8988T (cell line): Measurements from ENCODE around the gene NR1I3.
A peak's percentile ranks its signal among the peaks of the same experiment; 100 is the strongest.
"Not testable (repeated sequence)": the region's sequence is repeated elsewhere in the genome, so short reads cannot be mapped to it uniquely, and the experiment has no call there.

Source experiments
- DNase-seq: peaks from one replicate; pipeline ENCODE4 v3.0.0; 2011

NR1I3 gene

DNA sequence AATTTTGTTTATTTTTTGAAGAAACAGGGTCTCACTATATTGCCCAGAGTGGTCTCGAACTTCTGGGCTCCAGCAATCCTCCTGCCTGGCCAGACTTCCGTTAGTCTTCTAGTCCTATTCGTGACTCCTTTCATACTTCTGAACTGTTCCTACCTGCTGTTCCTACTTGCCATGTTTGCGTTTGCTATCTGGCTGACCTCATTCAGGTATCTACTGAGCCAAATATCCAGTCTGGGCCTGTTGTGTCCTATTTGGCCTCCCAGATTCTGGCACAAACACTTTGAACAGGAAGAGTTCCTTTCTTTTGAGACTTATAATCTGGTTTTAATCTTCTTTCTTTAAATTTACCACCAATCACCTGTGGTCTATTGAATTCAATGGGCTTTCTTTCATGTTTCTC, 6.9 kb upstream of the NR1I3 start:
- no peak for DNase-seq

GRCh38 chr1:161242313-161242712, 4.3 kb upstream of the NR1I3 start:
- DNase-seq: no peak

DNA sequence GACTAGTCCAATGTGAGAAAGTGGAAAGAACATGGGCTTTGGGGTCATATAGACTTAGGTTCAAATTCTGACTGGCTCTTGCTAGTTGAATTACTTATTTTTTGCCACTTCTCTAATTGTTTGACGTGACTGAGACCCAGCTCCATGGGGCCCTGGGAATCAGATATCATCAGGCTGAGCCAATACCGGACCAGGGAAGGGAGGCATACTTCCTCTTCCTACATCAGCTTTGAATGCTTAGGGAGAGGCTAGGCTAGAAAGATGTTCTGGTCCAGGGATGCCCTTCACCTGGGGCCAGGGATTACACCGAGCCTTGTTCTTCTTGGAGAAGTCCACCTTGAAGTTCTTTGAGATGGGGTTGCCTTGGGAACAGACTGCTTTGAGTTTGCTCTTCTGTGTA, 3.7 kb upstream of the NR1I3 start:
- no peak for DNase-seq

DNA sequence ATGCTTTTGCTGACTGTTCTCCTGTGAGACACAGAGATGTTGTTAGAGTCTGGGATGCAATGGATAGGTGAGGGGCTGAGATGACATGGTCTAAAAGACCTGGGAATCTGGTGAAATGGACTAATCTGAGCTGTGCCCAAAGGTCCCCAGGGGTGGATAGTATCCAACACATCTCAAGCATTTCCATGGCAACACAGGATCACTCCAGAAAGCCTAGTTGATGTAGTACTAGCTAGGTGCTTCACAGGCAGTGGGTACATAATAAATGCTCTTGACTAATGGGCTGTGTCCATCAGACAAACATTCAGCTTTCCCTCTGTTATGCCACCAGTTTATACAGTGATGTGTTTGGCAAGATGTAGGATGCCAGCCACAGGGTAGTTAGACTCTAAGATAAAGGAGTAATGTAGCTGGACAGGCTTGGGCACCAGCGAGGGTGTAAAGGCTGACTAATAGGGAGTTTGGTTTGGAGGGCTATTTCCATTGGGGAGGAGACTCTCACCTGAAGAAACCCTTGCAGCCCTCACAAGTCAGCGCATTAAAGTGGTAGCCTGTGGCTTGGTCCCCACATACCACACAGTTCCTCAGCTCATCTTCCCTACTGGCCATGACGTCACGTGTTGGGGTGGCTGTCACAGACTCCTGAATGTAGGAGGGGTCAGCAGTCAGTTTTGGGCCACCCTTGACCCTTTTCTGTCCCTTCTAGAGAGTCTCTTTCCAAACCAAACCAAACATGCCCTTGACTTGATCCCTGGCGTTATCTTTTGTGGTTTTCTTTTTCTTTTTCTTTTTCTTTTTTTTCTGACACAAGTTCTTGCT, 1.8 kb downstream of the NR1I3 start:
- no peak for DNase-seq

- no peak for DNase-seq
Observed at GRCh38 chr1:161233102-161233501, 4.9 kb downstream of the NR1I3 start.

- no peak for DNase-seq
Observed at GRCh38 chr1:161230762-161231161, 7.2 kb downstream of the NR1I3 start.

DNA sequence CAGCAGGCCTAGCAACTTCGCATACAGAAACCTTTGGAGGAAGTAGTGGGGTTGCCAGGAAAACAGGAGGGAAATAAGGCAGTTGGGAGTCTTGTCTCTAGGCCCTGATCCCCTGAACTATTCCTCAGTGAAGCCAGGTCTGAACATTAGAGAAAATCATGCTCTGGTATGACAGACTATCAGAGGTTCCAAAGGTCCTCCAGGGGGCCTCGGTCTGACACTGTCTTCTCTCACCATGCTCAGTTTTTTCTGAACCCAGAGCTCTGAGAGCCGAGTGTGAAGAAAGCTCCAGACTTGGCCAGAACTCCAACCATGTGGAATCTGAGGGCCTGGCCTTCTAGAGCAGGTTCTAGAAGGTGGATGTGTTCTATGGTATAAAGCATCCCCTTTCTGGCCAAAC, 8.1 kb downstream of the NR1I3 start:
- no peak for DNase-seq

GRCh38 chr1:161228032-161228431, 10.0 kb downstream of the NR1I3 start:
- DNase-seq: no peak

GRCh38 chr1:161227196-161227871, 10.7 kb downstream of the NR1I3 start:
- DNase-seq: peak; percentile 47

DNA sequence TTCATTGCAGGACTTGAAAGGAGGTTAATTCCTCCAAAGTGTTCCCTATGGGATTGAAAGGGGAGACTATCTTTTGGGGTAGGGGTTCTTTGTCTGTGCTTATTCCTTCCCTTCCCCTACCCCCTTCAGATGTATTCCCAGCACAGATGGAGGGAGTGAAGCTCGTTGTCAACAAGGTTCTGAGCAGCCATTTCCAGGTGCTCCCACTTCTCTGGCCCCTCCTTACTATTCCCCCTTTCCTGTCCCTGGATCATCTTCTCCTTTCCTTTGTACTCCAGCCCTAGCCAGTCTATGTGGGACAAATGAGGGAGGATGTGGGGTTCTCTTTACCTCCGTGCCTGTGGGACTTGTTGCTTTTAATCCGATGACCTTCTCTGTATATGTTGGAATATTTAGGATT, 11.2 kb downstream of the NR1I3 start:
- no peak for DNase-seq

DNA sequence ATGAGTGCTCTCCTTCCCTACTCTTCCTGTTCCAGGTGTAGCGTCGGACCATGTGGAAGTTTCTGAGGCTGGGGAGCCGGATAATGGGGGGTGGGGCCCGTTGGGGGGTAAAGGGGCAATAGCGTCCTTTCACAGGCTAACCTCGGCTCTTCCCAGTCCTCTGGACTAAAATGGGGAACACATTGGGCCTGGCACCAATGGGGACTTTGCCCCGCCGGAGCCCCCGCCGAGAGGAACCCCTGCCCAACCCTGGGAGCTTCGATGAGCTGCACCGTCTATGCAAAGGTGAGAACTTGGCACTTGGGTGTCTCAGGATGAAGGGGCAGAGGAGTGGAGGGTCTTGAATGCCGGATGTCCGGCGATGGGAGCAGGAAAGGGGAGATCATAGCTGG, 11.7 kb downstream of the NR1I3 start:
- DNase-seq: no peak

- DNase-seq: peak; percentile 80
Observed at GRCh38 chr1:161225534-161226319, 12.3 kb downstream of the NR1I3 start, which contains the start of gene TOMM40L. TOMM40L (plus strand) TSS chr1:161226060; CDS start chr1:161226490, 430 bp downstream.

DNA sequence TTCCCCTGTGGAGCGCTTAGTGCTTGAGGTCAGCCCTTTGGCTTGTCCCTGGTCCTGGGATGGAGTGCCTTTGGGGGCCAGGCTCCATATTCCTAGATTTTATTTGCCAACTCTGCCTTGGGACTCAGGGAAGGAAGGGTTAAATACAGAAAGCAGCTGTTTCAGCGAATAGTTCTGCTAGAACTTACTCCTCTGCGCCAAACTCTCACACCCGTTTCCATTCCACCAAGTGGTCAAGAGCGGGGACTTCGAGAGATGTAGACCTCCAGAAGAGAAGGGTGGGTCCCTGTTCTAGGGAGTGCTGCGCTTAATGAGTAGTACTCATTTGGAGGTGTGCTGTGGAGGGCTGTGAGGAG, 12.8 kb downstream of the NR1I3 start:
- no peak for DNase-seq

DNA sequence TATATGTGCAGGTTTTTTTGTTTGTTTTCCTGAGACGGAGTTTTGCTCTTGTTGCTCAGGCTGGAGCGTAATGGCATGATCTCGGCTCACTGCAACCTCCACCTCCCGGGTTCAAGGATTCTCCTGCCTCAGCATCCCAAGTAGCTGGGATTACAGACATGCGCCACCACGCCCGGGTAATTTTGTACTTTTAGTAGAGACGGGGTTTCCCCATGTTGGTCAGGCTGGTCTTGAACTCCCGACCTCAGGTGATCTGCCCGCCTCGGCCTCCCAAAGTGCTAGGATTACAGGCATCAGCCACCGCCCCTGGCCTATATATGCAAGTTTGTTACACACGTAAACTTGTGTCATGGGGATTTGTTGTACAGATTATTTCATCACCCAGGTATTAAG, 13.3 kb downstream of the NR1I3 start:
- not testable (repeated sequence) for DNase-seq

DNA sequence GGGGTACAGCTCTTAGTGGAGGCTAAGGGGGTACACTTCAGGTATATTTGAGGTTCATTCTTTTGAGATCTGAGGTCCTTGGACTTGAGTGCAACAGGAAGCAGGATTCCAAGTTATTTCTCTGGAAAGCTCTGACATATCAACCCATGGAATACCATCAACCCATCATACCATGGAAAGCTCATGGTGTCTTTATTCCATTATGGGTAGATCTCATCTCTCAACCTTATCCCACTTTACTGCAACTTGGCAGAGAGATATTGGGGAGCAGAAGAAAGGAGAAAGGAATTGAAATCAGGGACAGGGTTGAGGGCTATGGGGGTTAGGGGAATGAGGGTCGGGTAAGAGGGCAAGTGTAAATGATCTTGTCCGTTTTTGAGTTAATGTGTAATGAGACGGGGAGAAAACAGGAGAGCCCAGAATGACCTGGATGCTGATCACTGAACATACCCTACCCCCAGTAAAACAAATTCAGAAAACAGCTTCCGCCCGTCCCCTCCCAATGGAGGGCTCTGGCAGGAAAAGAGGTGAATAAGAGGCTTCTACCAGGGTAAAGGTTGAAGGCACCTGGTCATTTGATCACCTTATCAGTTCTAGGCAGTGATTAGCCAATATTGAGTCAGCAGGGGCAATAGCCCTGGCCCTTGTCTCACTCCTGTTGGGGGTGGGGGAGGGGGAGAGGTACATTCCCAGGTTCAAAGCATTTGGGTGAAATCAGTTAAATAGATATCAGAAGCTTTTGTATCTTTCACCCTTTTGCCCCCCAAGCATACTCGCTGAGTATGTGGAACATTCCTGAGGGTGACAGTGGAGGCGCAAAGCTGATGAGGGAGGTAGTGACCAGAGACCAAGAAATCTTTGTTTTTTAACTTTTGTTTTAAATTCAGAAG, 14.0 kb downstream of the NR1I3 start:
- DNase-seq: no peak

GRCh38 chr1:161222175-161223019, 15.6 kb downstream of the NR1I3 start:
- DNase-seq: no peak

GRCh38 chr1:161220002-161220401, 18.0 kb downstream of the NR1I3 start:
- DNase-seq: no peak

DNA sequence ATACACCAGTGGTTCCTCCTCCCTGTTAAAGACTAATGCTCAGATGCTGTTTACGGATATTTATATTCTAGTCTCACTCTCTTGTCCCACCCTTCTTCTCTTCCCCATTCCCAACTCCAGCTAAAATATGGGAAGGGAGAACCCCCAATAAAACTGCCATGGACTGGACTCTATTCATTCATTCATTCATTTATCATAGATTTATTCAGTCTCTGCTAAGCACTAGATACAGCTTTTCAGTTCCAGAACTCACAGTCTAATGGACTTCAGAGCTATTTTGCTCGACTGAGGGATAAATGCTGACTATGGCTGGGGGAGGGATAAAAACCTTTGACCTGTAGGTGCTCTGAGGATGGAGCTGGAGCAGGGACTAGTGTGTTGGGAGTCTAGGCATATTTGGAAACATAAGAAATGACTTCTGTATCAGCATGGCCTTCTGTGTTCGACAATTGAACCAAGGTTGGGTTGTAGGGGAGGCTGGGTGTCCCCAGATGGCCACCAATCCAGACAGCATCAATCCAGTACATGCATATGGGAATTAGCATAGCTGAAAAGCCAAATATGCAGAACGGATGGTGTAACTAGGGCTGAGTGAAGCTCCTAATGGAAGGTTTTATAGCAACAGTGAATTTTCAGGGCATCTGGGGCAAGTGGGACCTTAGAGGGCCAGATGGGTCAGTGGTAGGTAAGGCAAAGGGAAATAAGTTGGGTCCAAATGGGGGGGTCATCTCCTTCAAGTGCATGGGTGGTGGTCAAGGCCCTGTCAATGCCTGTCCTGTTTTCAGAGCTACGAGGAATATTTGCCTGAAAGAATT, 18.7 kb downstream of the NR1I3 start:
- DNase-seq: no peak

DNA sequence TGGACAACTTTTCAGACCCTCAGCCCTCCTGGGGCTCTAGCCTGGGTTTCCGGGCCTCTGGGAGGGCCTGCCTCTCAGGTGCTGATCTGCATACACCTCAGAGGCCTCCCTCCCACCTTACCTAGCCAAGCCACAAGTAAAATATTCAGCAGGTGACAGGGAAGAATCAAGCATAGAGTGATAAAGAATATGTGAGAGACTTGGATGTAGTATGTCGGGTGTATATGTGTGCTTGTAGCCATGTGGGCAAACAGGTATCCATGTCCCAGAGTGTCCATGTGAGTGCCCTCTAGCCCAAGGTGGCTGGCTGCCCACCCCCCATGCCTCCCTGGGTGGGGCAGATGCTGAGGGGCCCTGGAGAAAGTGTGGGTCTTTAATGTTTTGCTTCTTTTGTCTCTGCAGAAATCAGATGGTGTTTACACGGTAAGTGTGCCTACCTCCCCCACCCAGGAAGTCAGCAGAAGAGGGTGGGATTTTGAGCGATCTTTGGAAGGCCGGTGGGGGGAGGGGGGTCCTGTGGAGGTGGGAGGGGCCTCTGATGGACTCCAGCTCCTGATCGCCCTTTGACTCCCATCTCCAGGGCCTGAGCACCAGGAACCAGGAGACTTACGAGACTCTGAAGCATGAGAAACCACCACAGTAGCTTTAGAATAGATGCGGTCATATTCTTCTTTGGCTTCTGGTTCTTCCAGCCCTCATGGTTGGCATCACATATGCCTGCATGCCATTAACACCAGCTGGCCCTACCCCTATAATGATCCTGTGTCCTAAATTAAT, 19.5 kb downstream of the NR1I3 start:
- DNase-seq: no peak

DNA sequence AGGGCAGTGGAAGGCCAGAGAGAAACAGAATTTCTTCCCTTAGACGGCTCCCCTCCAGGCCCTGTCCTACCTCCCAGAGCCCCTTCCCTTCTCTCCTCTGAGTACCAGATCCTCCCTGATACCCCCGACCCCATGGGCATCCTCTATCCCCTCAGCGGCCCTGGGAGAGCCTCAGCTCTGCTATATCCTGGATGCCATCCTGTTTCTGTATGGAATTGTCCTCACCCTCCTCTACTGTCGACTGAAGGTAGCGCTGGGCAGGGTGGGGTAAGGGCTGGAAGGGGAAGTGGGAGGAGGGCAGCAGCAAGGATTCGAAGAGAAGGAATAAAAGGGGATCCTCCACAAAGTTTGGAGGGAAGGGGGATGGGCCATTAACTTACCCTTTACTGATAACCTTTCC, 20.2 kb downstream of the NR1I3 start:
- DNase-seq: no peak
